GM12874 (cell line): ENCODE results near the gene PRMT3.

Source experiments
- CTCF ChIP-seq: IDR thresholded peaks from 2 replicates; pipeline ENCODE4 v1.5.1; 2011; ENCODE audit warnings: low read depth, mild to moderate bottlenecking, control low read depth, low read length, moderate library complexity; ENCODE audit not compliant: insufficient read depth

Gene PRMT3

GRCh38 chr11:20479513-20479912, 92.0 kb downstream of the PRMT3 start:
- TF ChIP-seq CTCF, result no peak

- TF ChIP-seq CTCF, result no peak
Measured at GRCh38 chr11:20483931-20484330, 96.4 kb downstream of the PRMT3 start.

- TF ChIP-seq CTCF, result no peak
Measured at GRCh38 chr11:20488352-20488751, 100.8 kb downstream of the PRMT3 start.

- no peak for TF ChIP-seq CTCF
Measured at GRCh38 chr11:20489948-20490347, 102.4 kb downstream of the PRMT3 start.

DNA sequence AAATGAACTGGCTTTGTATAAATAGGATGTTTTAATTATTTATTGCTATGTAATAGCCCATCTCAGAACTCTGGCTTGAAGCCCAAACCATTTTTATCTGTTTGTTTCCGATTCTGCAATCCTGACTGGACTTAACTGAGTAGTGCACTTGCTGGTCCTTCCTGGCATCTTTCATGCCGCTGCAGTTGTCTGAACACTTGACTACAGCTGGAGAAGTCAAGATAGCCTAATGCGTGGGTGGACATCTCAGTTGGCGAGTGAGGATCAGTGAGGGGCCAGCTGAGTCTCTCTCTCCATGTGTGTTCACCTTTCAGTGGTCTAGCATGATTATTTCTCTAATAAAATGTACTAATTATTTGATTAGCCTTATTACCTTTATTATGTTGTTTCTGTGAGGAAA, 105.8 kb downstream of the PRMT3 start:
- no peak for TF ChIP-seq CTCF

DNA sequence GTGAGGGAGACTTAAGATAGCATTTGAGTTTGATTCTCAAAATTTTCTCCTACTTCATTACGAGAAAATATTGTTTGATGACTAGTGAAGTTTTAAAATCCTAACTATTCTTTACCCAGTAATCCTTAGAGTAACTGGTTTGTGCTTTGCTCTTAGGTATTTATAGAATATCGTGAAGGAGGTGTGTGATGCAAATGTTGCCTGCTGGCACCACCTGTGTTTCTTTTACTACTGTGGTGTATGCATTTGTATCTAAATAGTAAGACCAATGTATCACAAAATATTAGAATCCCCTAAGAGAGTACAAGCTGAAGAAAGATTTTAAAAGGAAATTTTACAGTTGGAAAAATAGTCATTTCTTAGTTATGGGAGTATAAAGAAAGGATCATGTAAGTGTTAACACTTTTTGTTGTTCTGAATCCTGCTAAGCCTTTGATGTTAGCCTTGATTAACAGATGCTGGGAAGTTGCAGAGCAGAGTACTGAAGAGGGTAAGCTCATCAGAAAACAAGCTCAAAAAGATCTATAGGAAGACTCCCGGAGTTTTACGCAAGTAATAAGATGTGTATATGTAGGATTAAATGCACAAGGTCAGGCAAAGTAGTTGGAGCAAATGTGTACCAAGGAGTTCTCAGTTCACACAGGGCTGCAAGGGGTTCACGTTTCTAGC, 109.7 kb downstream of the PRMT3 start:
- no peak for TF ChIP-seq CTCF

DNA sequence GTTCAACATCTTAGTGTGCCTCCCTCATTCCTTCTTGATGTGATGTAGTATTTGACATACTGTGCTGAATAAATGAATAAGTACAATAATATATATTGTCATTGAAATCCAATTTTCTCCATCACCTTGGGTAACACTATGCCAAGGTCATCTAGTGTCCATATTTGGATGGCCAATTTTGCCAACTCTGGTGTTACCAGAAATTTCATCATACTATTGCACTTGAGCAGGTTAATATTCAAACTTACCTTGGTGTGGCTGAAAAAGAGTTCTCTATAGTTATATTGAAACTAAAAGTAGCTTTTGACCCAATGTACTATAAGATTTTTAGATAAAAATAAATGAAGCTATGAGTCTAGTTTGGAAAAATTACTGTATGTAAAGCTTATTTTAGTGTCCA, 113.7 kb downstream of the PRMT3 start:
- no peak for TF ChIP-seq CTCF

GRCh38 chr11:20501971-20502370, 114.5 kb downstream of the PRMT3 start:
- no peak for TF ChIP-seq CTCF
